ENCODE data around the gene PTN. TPM values are rescaled to one million over a fixed set of nuclear protein-coding genes. Genes with fewer than 3 reads are reported as not detected.

The PTN gene
- total and polyA plus RNA-seq, 10 of the 15 experiments (the other 5 are each of a cell fraction or from before 2014, with no cell fraction given): 0.09 to 1.2 (median 0.13) TPM; not detected in 7

GRCh38 chr7:137266764-137267163 is 76.8 kb downstream of the PTN start:
- ChIA-PET RAD21 (ENCODE audit: unreplicated experiment) (no interaction called here), POLR2A (interaction anchor here (0.6 kb wide), 1 partner anchor 92 kb away, joined by 8 read pairs; no protein-coding TSS in a partner anchor), CTCF (no interaction called here), SMC1A (ENCODE audit: uncharacterized antibody, unreplicated experiment) (no interaction called here)
- DNase-seq (ENCODE audit: low read depth, low spot score): no peak
- H4K20me1 ChIP-seq (ENCODE audit: control insufficient read depth, insufficient read depth): no peaks in the 10 kb centered on the region
- H2AFZ ChIP-seq (ENCODE audit: control insufficient read depth, low read depth, low read length): no peak overlapping the region
- in situ Hi-C loops (cut with MboI) (no loop called here), intact Hi-C loops (cut with micrococcal nuclease; ENCODE audit: unreplicated experiment) (no loop called here)
- no peaks in the 10 kb centered on the region for H3K79me2 ChIP-seq (ENCODE audit: control insufficient read depth, insufficient read depth, low read length)
- no peaks in the 10 kb centered on the region for H3K27me3 ChIP-seq (replicated peaks in 1 of 2; ENCODE audit: control insufficient read depth in 2 of 2, insufficient read depth in 2 of 2, low read length in 1 of 2)
- FAIRE-seq: no peak
- no peak overlapping the region for H3K4me3 ChIP-seq
- no peaks in the 10 kb centered on the region for H3K9me3 ChIP-seq (replicated peaks; ENCODE audit: control insufficient read depth, insufficient read depth, low read length)
- ATAC-seq: no peak
- no peak for TF ChIP-seq NRF1 (conservative IDR thresholded peaks at IDR 0.05; ENCODE audit: low read depth, low read length)
- no peak for TF ChIP-seq NFIC (IDR thresholded peaks at IDR 0.05; ENCODE audit: low read depth, low read length)
- no peak for TF ChIP-seq ZBTB40 (IDR thresholded peaks at IDR 0.05; ENCODE audit: borderline replicate concordance)
- no peak for TF ChIP-seq MXI1 (IDR thresholded peaks at IDR 0.05; ENCODE audit: low read depth, low read length)
- TF ChIP-seq EP300 (IDR thresholded peaks at IDR 0.05; ENCODE audit: borderline replicate concordance in 1 of 2, control insufficient read depth in 1 of 2, low read depth in 2 of 2, low read length in 2 of 2): no peak
- TF ChIP-seq ZNF384 (IDR thresholded peaks at IDR 0.05; ENCODE audit: borderline replicate concordance, low read depth, low read length): no peak
- no peak for TF ChIP-seq FOXK2 (IDR thresholded peaks at IDR 0.05)
- TF ChIP-seq ZBTB33 (IDR thresholded peaks at IDR 0.05): no peak
- TF ChIP-seq CUX1 (IDR thresholded peaks at IDR 0.05; ENCODE audit: insufficient replicate concordance, low read depth, low read length): no peak
- TF ChIP-seq RCOR1 (conservative IDR thresholded peaks at IDR 0.05; ENCODE audit: low read depth, low read length): no peak
- no peak overlapping the region for H3K27ac ChIP-seq (ENCODE audit: control insufficient read depth, insufficient read depth)
- no peak overlapping the region for H3K4me2 ChIP-seq (ENCODE audit: control insufficient read depth, insufficient read depth)
- no peak overlapping the region for H3K9ac ChIP-seq (ENCODE audit: control insufficient read depth, insufficient read depth, low read length)
- BruUV-seq (replicated peaks): no TSS peak
- no peaks in the 10 kb centered on the region for H3K4me1 ChIP-seq (ENCODE audit: control insufficient read depth, insufficient read depth, low read length)
- 71% methylated on average over 3 of the region's 4 CpGs for WGBS (ENCODE audit: insufficient coverage, insufficient replicate concordance, low lambda C conversion rate, missing lambda C conversion rate)
- H3K36me3 ChIP-seq (ENCODE audit: control insufficient read depth in 2 of 2, insufficient read depth in 2 of 2, low read length in 1 of 2): no peaks in the 10 kb centered on the region
